Tibial nerve (tissue), 4 donors: Measurements from ENCODE around the gene TCEA3. TPM values are rescaled to one million over a fixed set of nuclear protein-coding genes. Genes with fewer than 3 reads are reported as not detected.

Experiments
- DNase-seq, 2 donors: peaks; one replicate each; pipeline ENCODE4 v3.0.0-alpha.2; 2019; ENCODE audit warnings: low spot score in 2 of 2
- H3K27ac ChIP-seq, 4 donors: fragments of 200-600 bp; sonication (generic) in 3 of 4; one replicate each; pipeline ENCODE4 v1.5.1; 2017 to 2019; ENCODE audit warnings: mild to moderate bottlenecking in 1 of 4
- H3K27me3 ChIP-seq, 2 donors: fragments of 200-600 bp; sonication (generic) in 1 of 2; one replicate each; pipeline versions ENCODE4 v1.5.1 to v1.6.0; 2017 to 2019
- H3K36me3 ChIP-seq, 3 donors: fragments of 200-600 bp; sonication (generic); one replicate each; pipeline ENCODE4 v1.5.1; 2018 to 2019
- H3K4me1 ChIP-seq, 4 donors: fragments of 200-600 bp; sonication (generic) in 3 of 4; one replicate each; pipeline ENCODE4 v1.5.1; 2017 to 2019
- H3K4me3 ChIP-seq, 4 donors: fragments of 200-600 bp; sonication (generic) in 3 of 4; one replicate each; pipeline ENCODE4 v1.5.1; 2017 to 2019; ENCODE audit warnings: mild to moderate bottlenecking in 1 of 4, moderate library complexity in 1 of 4
- H3K9me3 ChIP-seq, 4 donors: fragments of 200-600 bp; sonication (generic) in 3 of 4; one replicate each; pipeline ENCODE4 v1.5.1; 2017 to 2019
- EP300 ChIP-seq, 2 donors: sonication (generic); formaldehyde crosslinking; IDR thresholded peaks; one replicate each; pipeline ENCODE4 v1.6.1; 2017; ENCODE audit warnings: antibody characterized with exemption in 2 of 2, mild to moderate bottlenecking in 1 of 2
- POLR2A ChIP-seq, 2 donors: fragments of 450-650 bp; IDR thresholded peaks; one replicate each; pipeline ENCODE4 v1.6.1; 2017; ENCODE audit warnings: antibody characterized with exemption in 2 of 2, mild to moderate bottlenecking in 2 of 2, moderate library complexity in 2 of 2
- WGBS, 2 donors: methylation state at CpG; one replicate each; pipeline ENCODE4 v1.1.5; 2018; 5-methylcytosine and 5-hydroxymethylcytosine counted together
- total RNA-seq, 4 donors: library from RNA; depleted of rRNA; stranded (reverse); fragments of >200 nt; gene quantifications; one replicate each; pipeline ENCODE4 v1.1.0, GENCODE V29; 2016
- TF ChIP-seq, protein P1 (sequence below), 5 experiments: fragments of 200-600 bp in 3 of 5; fragments of 450-650 bp in 2 of 5; sonication (generic) in 3 of 5; IDR thresholded peaks; one replicate each; pipeline ENCODE4 v1.5.1; 2016 to 2019; ENCODE audit warnings: antibody characterized with exemption in 5 of 5, mild to moderate bottlenecking in 3 of 5, moderate library complexity in 2 of 5

Gene TCEA3
- total RNA-seq, 4 donors from 2014 or later, result 21.0 to 48.5 (median 38.8) TPM

DNA sequence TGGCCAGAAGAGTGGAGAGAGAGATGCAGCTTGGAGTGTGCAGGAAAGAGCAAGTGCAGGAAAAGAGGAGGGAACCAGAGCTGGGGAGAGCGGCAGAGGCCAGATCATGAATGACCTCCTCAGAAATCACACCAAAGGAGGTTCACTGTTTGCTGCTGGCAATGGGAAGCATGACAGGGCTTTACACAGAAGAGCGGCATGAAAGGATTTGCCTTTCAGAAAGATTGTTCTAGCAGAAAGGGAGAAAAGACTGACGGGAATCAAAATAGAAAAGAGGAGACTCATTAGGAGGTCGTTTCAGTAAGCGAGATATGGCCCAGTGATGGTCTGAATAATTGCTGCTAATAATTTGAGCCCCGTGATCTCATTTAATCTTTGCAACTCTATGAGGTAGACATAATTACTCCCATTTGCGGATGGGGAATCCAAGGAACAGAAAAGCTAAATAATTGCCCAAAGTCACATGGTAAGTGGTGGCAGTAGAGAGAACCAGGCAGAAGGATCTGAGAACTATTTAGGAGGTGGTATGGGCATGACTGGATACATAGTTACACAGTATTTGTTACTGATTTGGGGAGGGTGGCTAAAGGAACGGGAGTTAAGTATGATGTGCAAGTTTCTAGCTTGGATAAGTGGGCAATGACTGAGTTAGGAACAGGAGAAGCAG lies 67.9 kb downstream of the TCEA3 start:
- Histone ChIP-seq H3K4me1 (peaks cover 0 to 17% (median 0%) of the 10 kb centered on the region in 4 donors), H3K36me3 (peaks cover 6 to 38% (median 10%) of the 10 kb centered on the region in 3 donors), H3K9me3 (peaks cover 4 to 33% (median 19%) of the 10 kb centered on the region in 4 donors), H3K27ac (peak overlapping the region in 2 of 4 donors; percentile 13 to 45), H3K4me3 (no peak overlapping the region), H3K27me3 (no peaks in the 10 kb centered on the region)
- TF ChIP-seq, protein P1, sequence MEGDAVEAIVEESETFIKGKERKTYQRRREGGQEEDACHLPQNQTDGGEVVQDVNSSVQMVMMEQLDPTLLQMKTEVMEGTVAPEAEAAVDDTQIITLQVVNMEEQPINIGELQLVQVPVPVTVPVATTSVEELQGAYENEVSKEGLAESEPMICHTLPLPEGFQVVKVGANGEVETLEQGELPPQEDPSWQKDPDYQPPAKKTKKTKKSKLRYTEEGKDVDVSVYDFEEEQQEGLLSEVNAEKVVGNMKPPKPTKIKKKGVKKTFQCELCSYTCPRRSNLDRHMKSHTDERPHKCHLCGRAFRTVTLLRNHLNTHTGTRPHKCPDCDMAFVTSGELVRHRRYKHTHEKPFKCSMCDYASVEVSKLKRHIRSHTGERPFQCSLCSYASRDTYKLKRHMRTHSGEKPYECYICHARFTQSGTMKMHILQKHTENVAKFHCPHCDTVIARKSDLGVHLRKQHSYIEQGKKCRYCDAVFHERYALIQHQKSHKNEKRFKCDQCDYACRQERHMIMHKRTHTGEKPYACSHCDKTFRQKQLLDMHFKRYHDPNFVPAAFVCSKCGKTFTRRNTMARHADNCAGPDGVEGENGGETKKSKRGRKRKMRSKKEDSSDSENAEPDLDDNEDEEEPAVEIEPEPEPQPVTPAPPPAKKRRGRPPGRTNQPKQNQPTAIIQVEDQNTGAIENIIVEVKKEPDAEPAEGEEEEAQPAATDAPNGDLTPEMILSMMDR (IDR thresholded peaks at IDR 0.05), result no peak
- TF ChIP-seq EP300 (IDR thresholded peaks at IDR 0.05) (no peak), POLR2A (IDR thresholded peaks at IDR 0.05) (no peak)
- DNase-seq, result no peak
- 49 to 55% methylated on average over 8 of the region's 8 CpGs for WGBS, 2 donors

DNA sequence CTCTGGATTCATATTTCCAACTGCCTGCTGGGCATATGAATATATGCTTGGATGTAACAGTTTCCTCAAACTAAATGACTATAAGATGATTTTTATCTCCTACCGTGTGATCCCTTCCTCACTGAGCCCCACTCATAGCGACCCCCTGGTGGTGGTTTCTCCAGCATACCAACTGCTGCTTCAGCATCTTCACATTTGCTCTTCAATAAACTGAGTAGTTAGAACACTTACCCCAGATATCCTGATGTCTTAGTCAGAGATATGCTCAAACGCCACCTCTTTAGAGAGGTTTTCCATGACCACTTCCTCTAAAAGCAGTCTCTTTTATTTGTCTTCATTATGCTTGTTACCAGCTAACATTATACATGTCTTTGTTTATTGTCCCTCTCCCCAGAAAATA lies 70.3 kb downstream of the TCEA3 start:
- peaks cover 0 to 17% (median 0%) of the 10 kb centered on the region in 4 donors for H3K4me1 ChIP-seq
- peaks cover 0 to 14% (median 0%) of the 10 kb centered on the region in 3 donors for H3K36me3 ChIP-seq
- no peak overlapping the region for H3K4me3 ChIP-seq
- peaks cover 0 to 9% (median 1%) of the 10 kb centered on the region in 4 donors for H3K9me3 ChIP-seq
- H3K27ac ChIP-seq, result no peak overlapping the region
- DNase-seq, result no peak
- WGBS, 2 donors, result 53 to 56% methylated on average over 3 of the region's 3 CpGs
- H3K27me3 ChIP-seq, result no peaks in the 10 kb centered on the region
- TF ChIP-seq EP300 (IDR thresholded peaks at IDR 0.05) (no peak), POLR2A (IDR thresholded peaks at IDR 0.05) (no peak)
- TF ChIP-seq, protein P1 (IDR thresholded peaks at IDR 0.05), result no peak

DNA sequence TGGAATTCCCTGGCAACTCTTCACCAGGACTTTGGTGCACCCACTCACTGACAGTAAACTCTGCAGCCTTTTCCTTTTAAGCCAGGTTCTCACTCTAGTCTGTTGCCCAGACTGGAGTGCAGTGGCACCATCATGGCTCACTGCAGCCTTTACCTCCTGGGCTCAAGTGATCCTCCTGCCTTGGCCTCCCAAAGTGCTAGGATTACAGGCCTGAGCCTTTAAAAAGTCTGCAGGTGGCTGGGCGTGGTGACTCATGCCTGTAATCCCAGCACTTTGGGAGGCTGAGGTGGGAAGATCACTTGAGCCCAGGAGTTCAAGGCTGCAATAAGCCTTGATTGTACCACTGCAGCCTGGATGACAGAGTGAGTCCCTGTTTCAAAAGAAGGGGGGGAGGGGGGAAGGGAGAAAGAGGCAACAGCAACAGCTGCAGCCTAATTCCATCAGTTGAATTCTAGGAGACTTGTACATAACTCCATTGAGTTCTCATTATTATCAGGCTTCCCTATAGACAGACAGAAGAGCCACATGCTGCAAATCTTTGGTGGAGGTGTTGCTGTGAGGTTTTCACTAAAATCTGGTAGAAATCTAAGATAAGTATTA lies 72.4 kb downstream of the TCEA3 start:
- 78 to 92% methylated on average over 1 of the region's 1 CpG for WGBS, 2 donors
- Histone ChIP-seq H3K4me1 (peaks cover 0 to 7% (median 0%) of the 10 kb centered on the region in 4 donors), H3K27ac (no peak overlapping the region), H3K4me3 (no peak overlapping the region), H3K9me3 (no peaks in the 10 kb centered on the region), H3K36me3 (peaks cover 0 to 5% (median 0%) of the 10 kb centered on the region in 3 donors), H3K27me3 (no peaks in the 10 kb centered on the region)
- DNase-seq, result no peak
- TF ChIP-seq POLR2A (IDR thresholded peaks at IDR 0.05) (no peak), EP300 (IDR thresholded peaks at IDR 0.05) (no peak)
- TF ChIP-seq, protein P1 (IDR thresholded peaks at IDR 0.05), result no peak

DNA sequence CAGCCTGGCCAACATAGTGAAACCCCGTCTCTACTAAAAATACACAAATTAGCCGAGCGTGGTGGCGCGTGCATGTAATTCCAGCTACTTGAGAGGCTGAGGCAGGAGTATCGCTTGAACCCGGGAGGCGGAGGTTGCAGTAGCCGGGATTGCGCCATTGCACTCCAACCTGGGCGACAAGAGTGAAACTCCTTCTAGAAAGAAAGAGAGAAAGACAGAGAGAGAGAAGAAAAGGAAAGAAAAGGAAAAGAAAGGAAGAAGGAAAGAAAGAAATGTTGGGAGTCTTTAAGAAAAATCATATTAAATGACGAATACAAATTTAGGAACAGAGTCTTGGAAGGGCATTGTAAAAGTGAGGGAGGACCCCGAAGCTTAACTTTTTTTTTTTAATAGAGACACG lies 78.6 kb downstream of the TCEA3 start:
- TF ChIP-seq, protein P1 (IDR thresholded peaks at IDR 0.05), result no peak
- Histone ChIP-seq H3K9me3 (no peaks in the 10 kb centered on the region), H3K4me1 (peaks cover 0 to 28% (median 21%) of the 10 kb centered on the region in 4 donors), H3K36me3 (no peaks in the 10 kb centered on the region), H3K4me3 (no peak overlapping the region), H3K27ac (no peak overlapping the region), H3K27me3 (no peaks in the 10 kb centered on the region)
- 96 to 97% methylated on average over 14 of the region's 14 CpGs for WGBS, 2 donors
- DNase-seq, result no peak

DNA sequence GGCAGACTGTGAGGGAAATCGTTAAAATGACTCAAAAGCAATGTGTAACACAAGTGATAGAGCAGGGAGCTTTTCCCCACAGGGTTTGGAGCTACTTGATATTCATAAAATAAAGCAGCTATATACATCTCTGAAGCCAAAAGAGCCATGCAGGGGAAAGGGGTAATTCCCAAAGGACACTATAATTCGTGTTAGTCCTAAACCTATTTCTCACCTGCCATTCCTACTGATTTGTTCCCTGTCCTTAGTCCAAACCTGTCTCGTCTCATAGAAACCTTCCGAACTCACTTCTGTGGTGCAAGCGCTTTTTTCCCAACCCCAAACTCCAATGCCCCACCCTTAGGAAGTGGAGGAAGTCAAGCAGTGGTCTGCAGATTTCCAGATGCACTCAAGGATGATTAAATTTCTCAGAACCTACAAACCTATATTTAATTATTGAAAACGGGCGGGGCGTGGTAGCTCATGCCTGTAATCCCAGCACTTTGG lies 79.5 kb downstream of the TCEA3 start:
- Histone ChIP-seq H3K27ac (peak overlapping the region; percentile 91 to 99 (median 98)), H3K9me3 (no peaks in the 10 kb centered on the region), H3K4me3 (peak overlapping the region; percentile 66 to 85 (median 79)), H3K4me1 (peaks cover 0 to 37% (median 29%) of the 10 kb centered on the region in 4 donors), H3K36me3 (no peaks in the 10 kb centered on the region), H3K27me3 (no peaks in the 10 kb centered on the region)
- DNase-seq, result peak in 1 of 2 donors; percentile 14
- TF ChIP-seq EP300 (IDR thresholded peaks at IDR 0.05) (no peak), POLR2A (IDR thresholded peaks at IDR 0.05) (no peak)
- TF ChIP-seq, protein P1 (IDR thresholded peaks at IDR 0.05), result no peak
- WGBS, 2 donors, result 28 to 30% methylated on average over 8 of the region's 8 CpGs
